ENCODE measurements around the gene NOC3L. TPM values are rescaled to one million over a fixed set of nuclear protein-coding genes. Genes with fewer than 3 reads are reported as not detected.

The NOC3L gene
- total and polyA plus RNA-seq, 4 donors = 3.6 to 14.7 (median 7.2) TPM

- no peak overlapping the region for H3K9ac ChIP-seq (ENCODE audit: low read depth in 1 of 2, low read length in 2 of 2)
- TF ChIP-seq, protein P1, sequence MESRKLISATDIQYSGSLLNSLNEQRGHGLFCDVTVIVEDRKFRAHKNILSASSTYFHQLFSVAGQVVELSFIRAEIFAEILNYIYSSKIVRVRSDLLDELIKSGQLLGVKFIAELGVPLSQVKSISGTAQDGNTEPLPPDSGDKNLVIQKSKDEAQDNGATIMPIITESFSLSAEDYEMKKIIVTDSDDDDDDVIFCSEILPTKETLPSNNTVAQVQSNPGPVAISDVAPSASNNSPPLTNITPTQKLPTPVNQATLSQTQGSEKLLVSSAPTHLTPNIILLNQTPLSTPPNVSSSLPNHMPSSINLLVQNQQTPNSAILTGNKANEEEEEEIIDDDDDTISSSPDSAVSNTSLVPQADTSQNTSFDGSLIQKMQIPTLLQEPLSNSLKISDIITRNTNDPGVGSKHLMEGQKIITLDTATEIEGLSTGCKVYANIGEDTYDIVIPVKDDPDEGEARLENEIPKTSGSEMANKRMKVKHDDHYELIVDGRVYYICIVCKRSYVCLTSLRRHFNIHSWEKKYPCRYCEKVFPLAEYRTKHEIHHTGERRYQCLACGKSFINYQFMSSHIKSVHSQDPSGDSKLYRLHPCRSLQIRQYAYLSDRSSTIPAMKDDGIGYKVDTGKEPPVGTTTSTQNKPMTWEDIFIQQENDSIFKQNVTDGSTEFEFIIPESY (IDR thresholded peaks at IDR 0.05) = no peak
- TF ChIP-seq HNF4A (conservative IDR thresholded peaks at IDR 0.05) = peak in 1 of 2 donors; percentile 24
- no peaks in the 10 kb centered on the region for H3K36me3 ChIP-seq (ENCODE audit: control insufficient read depth in 4 of 4, insufficient read depth in 3 of 4, low read depth in 1 of 4, low read length in 3 of 4)
- no peaks in the 10 kb centered on the region for H3K27me3 ChIP-seq (ENCODE audit: control insufficient read depth in 4 of 4, insufficient read depth in 4 of 4, low read length in 3 of 4)
- WGBS = 83% methylated on average over 3 of the region's 3 CpGs
- no peak overlapping the region for H3K27ac ChIP-seq (ENCODE audit: low read depth in 1 of 2, low read length in 2 of 2)
- DNase-seq (ENCODE audit: low spot score) = no peak
- peaks cover 3 to 22% (median 8%) of the 10 kb centered on the region in 4 donors for H3K4me1 ChIP-seq (ENCODE audit: control insufficient read depth in 4 of 4, insufficient read depth in 4 of 4, low read length in 3 of 4)
- no peaks in the 10 kb centered on the region for H3K9me3 ChIP-seq (ENCODE audit: control insufficient read depth in 4 of 4, low read length in 3 of 4)
- H3K4me3 ChIP-seq (ENCODE audit: low read depth in 1 of 3, low read length in 3 of 3) = no peak overlapping the region
These were observed 44.9 kb upstream of the NOC3L start for GRCh38 chr10:94407668-94408067.

DNA sequence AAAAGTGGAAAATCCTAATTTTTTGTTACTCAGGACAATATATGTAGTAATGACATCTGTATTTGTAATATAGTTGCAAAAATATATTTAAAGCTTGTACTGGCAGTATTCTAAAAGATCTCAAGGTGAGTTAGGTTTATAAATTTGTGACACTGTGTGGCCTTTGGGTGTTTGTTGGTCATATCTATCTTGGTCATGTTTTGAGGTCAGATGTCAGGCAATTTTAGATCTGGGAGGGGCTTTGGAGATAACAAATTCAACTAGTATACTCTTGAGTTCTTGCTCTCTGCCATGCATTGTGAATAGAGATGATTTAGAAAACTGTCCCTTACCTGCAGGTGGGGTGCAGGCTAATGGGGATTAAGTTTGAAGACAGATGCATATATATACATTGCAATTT, 42.7 kb upstream of the NOC3L start:
- DNase-seq (ENCODE audit: low spot score) = no peak

More for the DNA sequence above, 42.7 kb upstream of the NOC3L start:
- H3K4me3 ChIP-seq (ENCODE audit: low read depth in 1 of 3, low read length in 3 of 3) = no peak overlapping the region
- H3K36me3 ChIP-seq (ENCODE audit: control insufficient read depth in 4 of 4, insufficient read depth in 3 of 4, low read depth in 1 of 4, low read length in 3 of 4) = no peaks in the 10 kb centered on the region
- H3K4me1 ChIP-seq (ENCODE audit: control insufficient read depth in 4 of 4, insufficient read depth in 4 of 4, low read length in 3 of 4) = peaks cover 3 to 22% (median 7%) of the 10 kb centered on the region in 4 donors
- H3K27ac ChIP-seq (ENCODE audit: low read depth in 1 of 2, low read length in 2 of 2) = no peak overlapping the region
- no peak for TF ChIP-seq EGR1 (IDR thresholded peaks at IDR 0.05; ENCODE audit: low read depth in 2 of 2)
- no peak for TF ChIP-seq TAF1 (conservative IDR thresholded peaks at IDR 0.05)
- no peak for TF ChIP-seq JUND (IDR thresholded peaks at IDR 0.05)
- TF ChIP-seq HNF4G (IDR thresholded peaks at IDR 0.05) = no peak
- TF ChIP-seq NR2F2 (IDR thresholded peaks at IDR 0.05) = no peak
- TF ChIP-seq, protein P2, sequence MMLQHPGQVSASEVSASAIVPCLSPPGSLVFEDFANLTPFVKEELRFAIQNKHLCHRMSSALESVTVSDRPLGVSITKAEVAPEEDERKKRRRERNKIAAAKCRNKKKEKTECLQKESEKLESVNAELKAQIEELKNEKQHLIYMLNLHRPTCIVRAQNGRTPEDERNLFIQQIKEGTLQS (IDR thresholded peaks at IDR 0.05) = no peak
- TF ChIP-seq SP1 (IDR thresholded peaks at IDR 0.05) = no peak
- no peak for TF ChIP-seq FOXA1 (IDR thresholded peaks at IDR 0.05)
- TF ChIP-seq FOXA2 (IDR thresholded peaks at IDR 0.05) = no peak
- no peak for TF ChIP-seq RAD21 (IDR thresholded peaks at IDR 0.05)
- TF ChIP-seq, protein P3, sequence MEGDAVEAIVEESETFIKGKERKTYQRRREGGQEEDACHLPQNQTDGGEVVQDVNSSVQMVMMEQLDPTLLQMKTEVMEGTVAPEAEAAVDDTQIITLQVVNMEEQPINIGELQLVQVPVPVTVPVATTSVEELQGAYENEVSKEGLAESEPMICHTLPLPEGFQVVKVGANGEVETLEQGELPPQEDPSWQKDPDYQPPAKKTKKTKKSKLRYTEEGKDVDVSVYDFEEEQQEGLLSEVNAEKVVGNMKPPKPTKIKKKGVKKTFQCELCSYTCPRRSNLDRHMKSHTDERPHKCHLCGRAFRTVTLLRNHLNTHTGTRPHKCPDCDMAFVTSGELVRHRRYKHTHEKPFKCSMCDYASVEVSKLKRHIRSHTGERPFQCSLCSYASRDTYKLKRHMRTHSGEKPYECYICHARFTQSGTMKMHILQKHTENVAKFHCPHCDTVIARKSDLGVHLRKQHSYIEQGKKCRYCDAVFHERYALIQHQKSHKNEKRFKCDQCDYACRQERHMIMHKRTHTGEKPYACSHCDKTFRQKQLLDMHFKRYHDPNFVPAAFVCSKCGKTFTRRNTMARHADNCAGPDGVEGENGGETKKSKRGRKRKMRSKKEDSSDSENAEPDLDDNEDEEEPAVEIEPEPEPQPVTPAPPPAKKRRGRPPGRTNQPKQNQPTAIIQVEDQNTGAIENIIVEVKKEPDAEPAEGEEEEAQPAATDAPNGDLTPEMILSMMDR (IDR thresholded peaks at IDR 0.05; ENCODE audit: low read depth, low read length, missing input control) = no peak
- no peak for TF ChIP-seq YY1 (IDR thresholded peaks at IDR 0.05)
- TF ChIP-seq, protein P4, sequence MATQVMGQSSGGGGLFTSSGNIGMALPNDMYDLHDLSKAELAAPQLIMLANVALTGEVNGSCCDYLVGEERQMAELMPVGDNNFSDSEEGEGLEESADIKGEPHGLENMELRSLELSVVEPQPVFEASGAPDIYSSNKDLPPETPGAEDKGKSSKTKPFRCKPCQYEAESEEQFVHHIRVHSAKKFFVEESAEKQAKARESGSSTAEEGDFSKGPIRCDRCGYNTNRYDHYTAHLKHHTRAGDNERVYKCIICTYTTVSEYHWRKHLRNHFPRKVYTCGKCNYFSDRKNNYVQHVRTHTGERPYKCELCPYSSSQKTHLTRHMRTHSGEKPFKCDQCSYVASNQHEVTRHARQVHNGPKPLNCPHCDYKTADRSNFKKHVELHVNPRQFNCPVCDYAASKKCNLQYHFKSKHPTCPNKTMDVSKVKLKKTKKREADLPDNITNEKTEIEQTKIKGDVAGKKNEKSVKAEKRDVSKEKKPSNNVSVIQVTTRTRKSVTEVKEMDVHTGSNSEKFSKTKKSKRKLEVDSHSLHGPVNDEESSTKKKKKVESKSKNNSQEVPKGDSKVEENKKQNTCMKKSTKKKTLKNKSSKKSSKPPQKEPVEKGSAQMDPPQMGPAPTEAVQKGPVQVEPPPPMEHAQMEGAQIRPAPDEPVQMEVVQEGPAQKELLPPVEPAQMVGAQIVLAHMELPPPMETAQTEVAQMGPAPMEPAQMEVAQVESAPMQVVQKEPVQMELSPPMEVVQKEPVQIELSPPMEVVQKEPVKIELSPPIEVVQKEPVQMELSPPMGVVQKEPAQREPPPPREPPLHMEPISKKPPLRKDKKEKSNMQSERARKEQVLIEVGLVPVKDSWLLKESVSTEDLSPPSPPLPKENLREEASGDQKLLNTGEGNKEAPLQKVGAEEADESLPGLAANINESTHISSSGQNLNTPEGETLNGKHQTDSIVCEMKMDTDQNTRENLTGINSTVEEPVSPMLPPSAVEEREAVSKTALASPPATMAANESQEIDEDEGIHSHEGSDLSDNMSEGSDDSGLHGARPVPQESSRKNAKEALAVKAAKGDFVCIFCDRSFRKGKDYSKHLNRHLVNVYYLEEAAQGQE (IDR thresholded peaks at IDR 0.05) = no peak
- TF ChIP-seq RXRA (IDR thresholded peaks at IDR 0.05) = no peak
- TF ChIP-seq HNF4A (conservative IDR thresholded peaks at IDR 0.05) = no peak
- no peak for TF ChIP-seq GABPA (IDR thresholded peaks at IDR 0.05 in 1 of 2, conservative IDR thresholded peaks at IDR 0.05 in 1 of 2)
- TF ChIP-seq, protein P1 (IDR thresholded peaks at IDR 0.05) = no peak
- TF ChIP-seq, protein P5, sequence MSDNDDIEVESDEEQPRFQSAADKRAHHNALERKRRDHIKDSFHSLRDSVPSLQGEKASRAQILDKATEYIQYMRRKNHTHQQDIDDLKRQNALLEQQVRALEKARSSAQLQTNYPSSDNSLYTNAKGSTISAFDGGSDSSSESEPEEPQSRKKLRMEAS (IDR thresholded peaks at IDR 0.05) = no peak
- H3K9ac ChIP-seq (ENCODE audit: low read depth in 1 of 2, low read length in 2 of 2) = no peak overlapping the region
- H3K27me3 ChIP-seq (ENCODE audit: control insufficient read depth in 4 of 4, insufficient read depth in 4 of 4, low read length in 3 of 4) = no peaks in the 10 kb centered on the region
- H3K9me3 ChIP-seq (ENCODE audit: control insufficient read depth in 4 of 4, low read length in 3 of 4) = no peaks in the 10 kb centered on the region

All from liver (tissue), 9 donors.